A549 (cell line): ENCODE data around the gene SIGMAR1. TPM values are rescaled to one million over a fixed set of nuclear protein-coding genes. Genes with fewer than 3 reads are reported as not detected.

Experiments
- ATAC-seq, 2 experiments: fragments of 200-7000 bp in 1 of 2; fragments of >200 bp in 1 of 2; cut with Nextera tagmentation in 1 of 2; cut with Tn5 transposase in 1 of 2; 3 replicates each; pipeline versions ENCODE4 v1.8.0 to v1.9.1; 2018 to 2020; ENCODE audit warnings: mild to moderate bottlenecking in 1 of 2, moderate library complexity in 1 of 2
- CTCF ChIA-PET: fragments of 300-600 bp; sonication (Branson Sonifier 250); formaldehyde crosslinking; extraction: SDS; loops from one replicate; lab custom pipeline; 2021; ENCODE audit warnings: antibody characterized with exemption, inconsistent platforms; lab: Yijun Ruan, JAX
- POLR2A ChIA-PET: fragments of 350-600 bp; formaldehyde crosslinking; extraction: SDS; loops from one replicate; lab custom pipeline; 2021; ENCODE audit warnings: antibody characterized with exemption, inconsistent platforms; lab: Yijun Ruan, JAX
- DNase-seq, 2 experiments: peaks; one replicate each; pipeline versions ENCODE4 v3.0.0 to v3.0.0-alpha.2; 2011 to 2016; ENCODE audit warnings: low read depth in 1 of 2, low spot score in 1 of 2
- FAIRE-seq: peaks from 2 replicates; lab custom pipeline; 2011; peaks lifted over from hg19 to GRCh38; lab: Jason Lieb, UNC
- H3K27ac ChIP-seq, 2 experiments: fragments of >200 bp; sonication (Bioruptor Twin); formaldehyde crosslinking; 3 replicates each; pipeline ENCODE4 v1.5.1; 2016 to 2017
- H3K4me1 ChIP-seq: fragments of >200 bp; sonication (Bioruptor Twin); formaldehyde crosslinking; 3 replicates; pipeline ENCODE4 v1.6.1; 2016
- H3K4me2 ChIP-seq: fragments of >200 bp; sonication (Bioruptor Twin); formaldehyde crosslinking; 3 replicates; pipeline ENCODE4 v1.6.1; 2016
- H3K4me3 ChIP-seq: fragments of >200 bp; sonication (Bioruptor Twin); formaldehyde crosslinking; 3 replicates; pipeline ENCODE4 v1.5.1; 2016
- H3K9me3 ChIP-seq: fragments of >200 bp; sonication (Bioruptor Twin); formaldehyde crosslinking; 3 replicates; pipeline ENCODE4 v1.6.1; 2016
- ATOH8 ChIP-seq: fragments of 250-450 bp; sonication (Bioruptor Pico); IDR thresholded peaks from 2 replicates; pipeline ENCODE4 v1.5.0; 2020; ENCODE audit warnings: low read depth, mild to moderate bottlenecking, moderate library complexity
- CBX8 ChIP-seq: fragments of 200-600 bp; sonication (generic); IDR thresholded peaks from 2 replicates; pipeline ENCODE4 v1.6.1; 2016
- CEBPB ChIP-seq, 2 experiments: fragments of >200 bp in 1 of 2; sonication (Bioruptor Twin) in 1 of 2; formaldehyde crosslinking in 1 of 2; IDR thresholded peaks; 2 replicates each; pipeline ENCODE4 v1.6.1; 2012 to 2016
- CHD2 ChIP-seq: fragments of 150-350 bp; IDR thresholded peaks from 2 replicates; pipeline ENCODE4 v1.6.1; 2014; ENCODE audit warnings: low read length; ENCODE audit not compliant: partially characterized antibody
- CHD4 ChIP-seq: fragments of 200-600 bp; sonication (generic); IDR thresholded peaks from 2 replicates; pipeline ENCODE4 v1.6.1; 2016; ENCODE audit warnings: antibody characterized with exemption, mild to moderate bottlenecking, borderline replicate concordance
- EHF ChIP-seq: fragments of 250-450 bp; sonication (Bioruptor Pico); IDR thresholded peaks from 2 replicates; pipeline ENCODE4 v1.5.0; 2020; ENCODE audit warnings: mild to moderate bottlenecking
- EHMT2 ChIP-seq: fragments of 200-600 bp; sonication (generic); IDR thresholded peaks from 2 replicates; pipeline ENCODE4 v1.6.1; 2016; ENCODE audit warnings: antibody characterized with exemption, low read depth, mild to moderate bottlenecking, moderate library complexity
- EP300 ChIP-seq, 2 experiments: fragments of >200 bp; sonication (Bioruptor Twin); formaldehyde crosslinking; IDR thresholded peaks; 2 replicates in 1 of 2; 3 replicates in 1 of 2; pipeline ENCODE4 v1.6.1; 2016 to 2017
- ESRRA ChIP-seq: fragments of 150-350 bp; IDR thresholded peaks from 2 replicates; pipeline ENCODE4 v1.6.1; 2014; ENCODE audit warnings: mild to moderate bottlenecking, low read length, borderline replicate concordance
- FOSL2 ChIP-seq, 2 experiments: fragments of 450-650 bp in 1 of 2; fragments of >200 bp in 1 of 2; sonication (Bioruptor Twin) in 1 of 2; formaldehyde crosslinking; IDR thresholded peaks; 2 replicates each; pipeline versions ENCODE4 v1.5.0 to v1.6.1; 2016 to 2020; ENCODE audit warnings: mild to moderate bottlenecking in 1 of 2, moderate library complexity in 1 of 2
- HMGXB4 ChIP-seq: fragments of 250-450 bp; sonication (Bioruptor Pico); IDR thresholded peaks from 2 replicates; pipeline ENCODE4 v1.5.0; 2021; ENCODE audit warnings: mild to moderate bottlenecking, moderate library complexity, borderline replicate concordance
- HOXA7 ChIP-seq: fragments of 250-450 bp; sonication (Bioruptor Pico); IDR thresholded peaks from 2 replicates; pipeline ENCODE4 v1.5.0; 2020; ENCODE audit warnings: mild to moderate bottlenecking, moderate library complexity
- JUN ChIP-seq, 2 experiments: fragments of >200 bp; sonication (Bioruptor Twin); formaldehyde crosslinking; IDR thresholded peaks; 2 replicates in 1 of 2; 3 replicates in 1 of 2; pipeline ENCODE4 v1.6.1; 2016 to 2017
- KDM5A ChIP-seq: fragments of 200-600 bp; sonication (generic); IDR thresholded peaks from 2 replicates; pipeline ENCODE4 v1.6.1; 2016; ENCODE audit warnings: antibody characterized with exemption, mild to moderate bottlenecking
- MYC ChIP-seq: IDR thresholded peaks from 2 replicates; pipeline ENCODE4 v1.6.1; 2012; ENCODE audit warnings: mild to moderate bottlenecking, inconsistent platforms, low read length, improper control_type of control experiment, borderline replicate concordance
- NR3C1 ChIP-seq: fragments of >200 bp; sonication (Bioruptor Twin); formaldehyde crosslinking; IDR thresholded peaks from 3 replicates; pipeline ENCODE4 v1.6.1; 2017
- PHF8 ChIP-seq: fragments of 200-600 bp; sonication (generic); IDR thresholded peaks from 2 replicates; pipeline ENCODE4 v1.6.1; 2016; ENCODE audit warnings: low read depth, mild to moderate bottlenecking, antibody characterized with exemption, moderate library complexity, borderline replicate concordance
- POLR2A ChIP-seq: IDR thresholded peaks from 2 replicates; pipeline ENCODE4 v1.6.1; 2012; ENCODE audit warnings: mild to moderate bottlenecking, low read length
- RARB ChIP-seq: fragments of 250-450 bp; sonication (Bioruptor Pico); IDR thresholded peaks from 2 replicates; pipeline ENCODE4 v1.8.0; 2021; ENCODE audit warnings: mild to moderate bottlenecking, moderate library complexity
- REST ChIP-seq: fragments of 200-600 bp; sonication (generic); IDR thresholded peaks from 2 replicates; pipeline ENCODE4 v1.6.1; 2016; ENCODE audit warnings: antibody characterized with exemption, mild to moderate bottlenecking, moderate library complexity
- SREBF2 ChIP-seq: fragments of 450-650 bp; IDR thresholded peaks from 2 replicates; pipeline ENCODE4 v1.6.1; 2014; ENCODE audit warnings: mild to moderate bottlenecking, moderate library complexity
- TFCP2L1 ChIP-seq: fragments of 250-450 bp; sonication (Bioruptor Pico); IDR thresholded peaks from 2 replicates; pipeline ENCODE4 v1.5.0; 2021; ENCODE audit warnings: mild to moderate bottlenecking
- TP53 ChIP-seq: fragments of 250-450 bp; sonication (Bioruptor Pico); IDR thresholded peaks from 2 replicates; pipeline ENCODE4 v1.5.0; 2021; ENCODE audit warnings: mild to moderate bottlenecking, moderate library complexity
- ZFP36 ChIP-seq: fragments of 450-650 bp; IDR thresholded peaks from 2 replicates; pipeline ENCODE4 v1.6.1; 2014; ENCODE audit warnings: borderline replicate concordance; ENCODE audit not compliant: partially characterized antibody
- ZNF302 ChIP-seq: fragments of 250-450 bp; sonication (Bioruptor Pico); IDR thresholded peaks from 2 replicates; pipeline ENCODE4 v1.9.0; 2021; ENCODE audit warnings: inconsistent platforms, mild to moderate bottlenecking, moderate library complexity
- ZSCAN20 ChIP-seq: fragments of 250-450 bp; sonication (Bioruptor Pico); IDR thresholded peaks from 2 replicates; pipeline ENCODE4 v1.8.0; 2022; ENCODE audit warnings: mild to moderate bottlenecking, moderate library complexity
- WGBS: methylation state at CpG from one replicate; pipeline ENCODE4 v1.1.6; 2017; ENCODE audit errors: missing lambda C conversion rate; 5-methylcytosine and 5-hydroxymethylcytosine counted together
- polyA plus RNA-seq, 4 experiments: library from polyadenylated mRNA; depleted of rRNA in 3 of 4; stranded (reverse); fragments of >200 nt; fragmentation: RNase III in 1 of 4; extraction: RNeasy Plus Mini Kit Qiagen cat#74134 plus additional on column Dnase treatment in 1 of 4; gene quantifications; 2 replicates in 3 of 4; 3 replicates in 1 of 4; pipeline ENCODE4 v1.2.3, GENCODE V29; 2011 to 2017
- TF ChIP-seq, protein P1 (sequence below): IDR thresholded peaks from 2 replicates; pipeline ENCODE4 v1.6.1; 2012
- TF ChIP-seq, protein P2 (sequence below): fragments of >200 bp; sonication (Bioruptor Twin); formaldehyde crosslinking; IDR thresholded peaks from 2 replicates; pipeline ENCODE4 v1.6.1; 2016
- TF ChIP-seq, protein P3 (sequence below): fragments of 150-350 bp; IDR thresholded peaks from 2 replicates; pipeline ENCODE4 v1.6.1; 2014; ENCODE audit warnings: low read depth, mild to moderate bottlenecking, low read length
- TF ChIP-seq, protein P4 (sequence below): IDR thresholded peaks from 2 replicates; pipeline ENCODE4 v1.6.1; 2012

Gene SIGMAR1
- polyA plus RNA-seq, 2 of the 4 experiments (the other 2 are of a cell fraction): 64.6 to 150 TPM

GRCh38 chr9:34611811-34612787, 25.5 kb downstream of the SIGMAR1 start, which contains the start of gene RPP25L:
TSS of gene RPP25L (minus strand) at chr9:34612097. CDS start at chr9:34611296, 801 bp downstream.
- ChIA-PET POLR2A (interaction anchor here (0.6 to 1.1 kb wide), 3 partner anchors 22 to 232 kb away, joined by 3 read pairs; partner anchors contain the start of gene SIGMAR1), CTCF (interaction anchor here (0.7 to 17.0 kb wide), 15 partner anchors 9 to 152 kb away, joined by 3 to 429 read pairs (median 5); partner anchors contain the start of genes ARID3C, GALT and SIGMAR1)
- Histone ChIP-seq H3K9me3 (no peaks in the 10 kb centered on the region), H3K4me3 (peak within 1 kb of the TSS; percentile 75), H3K27ac (peak within 1 kb of the TSS; percentile 91 to 94), H3K4me1 (peaks cover 18% of the 10 kb centered on the region; the same call in 1 of the 3 replicates), H3K4me2 (peak within 1 kb of the TSS; percentile 96)
- FAIRE-seq: no peak
- ATAC-seq: peak; percentile 85 to 95
- peak; percentile 78 to 86 for DNase-seq
- WGBS: 2% methylated on average over 44 of the region's 77 CpGs
- TF ChIP-seq HOXA7 (no peak), REST (no peak), FOSL2 (IDR thresholded peaks at IDR 0.05) (no peak), FOSL2 (CRISPR knock-in tag; IDR thresholded peaks at IDR 0.05) (no peak), RARB (CRISPR knock-in tag) (no peak), EHF (no peak), MYC (no peak), HMGXB4 (no peak), EHMT2 (no peak), CHD4 (no peak), KDM5A (no peak), ESRRA (no peak), ZNF302 (CRISPR knock-in tag) (no peak), JUN (IDR thresholded peaks at IDR 0.05) (peak; percentile 89 to 91), TP53 (CRISPR knock-in tag) (no peak), POLR2A (peak; percentile 90), PHF8 (peak; percentile 87), TFCP2L1 (no peak), CBX8 (no peak), ZSCAN20 (CRISPR knock-in tag) (no peak), ZFP36 (no peak), SREBF2 (no peak), ATOH8 (CRISPR knock-in tag) (no peak), EP300 (IDR thresholded peaks at IDR 0.05) (no peak), CEBPB (IDR thresholded peaks at IDR 0.05) (no peak), CHD2 (no peak), NR3C1 (no peak)
- TF ChIP-seq, protein P1, sequence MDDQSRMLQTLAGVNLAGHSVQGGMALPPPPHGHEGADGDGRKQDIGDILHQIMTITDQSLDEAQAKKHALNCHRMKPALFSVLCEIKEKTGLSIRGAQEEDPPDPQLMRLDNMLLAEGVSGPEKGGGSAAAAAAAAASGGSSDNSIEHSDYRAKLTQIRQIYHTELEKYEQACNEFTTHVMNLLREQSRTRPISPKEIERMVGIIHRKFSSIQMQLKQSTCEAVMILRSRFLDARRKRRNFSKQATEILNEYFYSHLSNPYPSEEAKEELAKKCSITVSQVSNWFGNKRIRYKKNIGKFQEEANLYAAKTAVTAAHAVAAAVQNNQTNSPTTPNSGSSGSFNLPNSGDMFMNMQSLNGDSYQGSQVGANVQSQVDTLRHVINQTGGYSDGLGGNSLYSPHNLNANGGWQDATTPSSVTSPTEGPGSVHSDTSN: no peak
- TF ChIP-seq, protein P2, sequence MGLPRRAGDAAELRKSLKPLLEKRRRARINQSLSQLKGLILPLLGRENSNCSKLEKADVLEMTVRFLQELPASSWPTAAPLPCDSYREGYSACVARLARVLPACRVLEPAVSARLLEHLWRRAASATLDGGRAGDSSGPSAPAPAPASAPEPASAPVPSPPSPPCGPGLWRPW: no peak
- TF ChIP-seq, protein P3, sequence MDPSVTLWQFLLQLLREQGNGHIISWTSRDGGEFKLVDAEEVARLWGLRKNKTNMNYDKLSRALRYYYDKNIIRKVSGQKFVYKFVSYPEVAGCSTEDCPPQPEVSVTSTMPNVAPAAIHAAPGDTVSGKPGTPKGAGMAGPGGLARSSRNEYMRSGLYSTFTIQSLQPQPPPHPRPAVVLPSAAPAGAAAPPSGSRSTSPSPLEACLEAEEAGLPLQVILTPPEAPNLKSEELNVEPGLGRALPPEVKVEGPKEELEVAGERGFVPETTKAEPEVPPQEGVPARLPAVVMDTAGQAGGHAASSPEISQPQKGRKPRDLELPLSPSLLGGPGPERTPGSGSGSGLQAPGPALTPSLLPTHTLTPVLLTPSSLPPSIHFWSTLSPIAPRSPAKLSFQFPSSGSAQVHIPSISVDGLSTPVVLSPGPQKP: no peak
- TF ChIP-seq, protein P4, sequence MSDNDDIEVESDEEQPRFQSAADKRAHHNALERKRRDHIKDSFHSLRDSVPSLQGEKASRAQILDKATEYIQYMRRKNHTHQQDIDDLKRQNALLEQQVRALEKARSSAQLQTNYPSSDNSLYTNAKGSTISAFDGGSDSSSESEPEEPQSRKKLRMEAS: peak; percentile 71
